GM19397 (cell line): ENCODE data around the gene KL.

ENCODE experiments used
- ATAC-seq: cut with Tn5 transposase; IDR thresholded peaks from one replicate; pipeline ENCODE4 v1.9.1; 2021; ENCODE audit warnings: mild to moderate bottlenecking, moderate library complexity; ENCODE audit not compliant: unreplicated experiment

The KL gene

DNA sequence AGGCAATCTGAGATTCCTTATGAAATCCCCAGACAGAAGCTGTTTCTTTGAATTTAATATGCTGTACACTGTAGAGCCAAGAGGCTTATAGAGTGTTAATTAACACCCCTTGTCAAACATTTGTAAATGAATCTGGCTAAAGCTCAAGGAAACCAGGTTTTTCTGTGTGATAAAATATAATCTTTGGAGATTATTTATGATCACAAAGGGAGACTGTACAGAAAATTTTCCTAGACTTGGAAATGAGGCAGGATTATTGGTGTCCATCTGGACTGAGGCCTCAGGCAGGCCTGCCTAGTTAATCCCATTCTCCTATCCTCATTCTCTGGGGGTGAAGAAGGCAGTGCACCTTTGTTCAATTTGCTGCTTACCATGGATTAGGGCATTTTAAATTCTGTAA, 17.8 kb downstream of the KL start:
- ATAC-seq, result no peak

- ATAC-seq, result no peak
Measured at GRCh38 chr13:33034882-33035520, 18.8 kb downstream of the KL start.

DNA sequence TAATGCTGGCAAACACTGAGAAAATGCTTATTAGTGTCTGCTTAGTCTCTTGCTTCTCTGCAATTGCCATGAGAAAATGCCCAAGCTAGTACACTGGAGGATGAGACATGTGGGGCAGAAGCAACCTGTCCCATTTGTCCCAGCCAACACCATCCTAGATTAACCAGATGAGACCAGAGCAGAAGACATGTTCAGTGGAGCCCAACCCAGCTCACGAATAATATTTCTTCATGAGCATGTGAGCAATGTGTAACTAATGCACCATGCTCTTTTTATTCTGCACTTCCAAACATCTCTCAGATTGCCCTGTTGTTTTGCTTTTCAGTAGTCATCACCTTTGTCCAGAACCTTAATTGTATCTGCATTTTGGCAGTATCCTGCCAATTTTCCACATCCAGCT, 21.4 kb downstream of the KL start:
- no peak for ATAC-seq

DNA sequence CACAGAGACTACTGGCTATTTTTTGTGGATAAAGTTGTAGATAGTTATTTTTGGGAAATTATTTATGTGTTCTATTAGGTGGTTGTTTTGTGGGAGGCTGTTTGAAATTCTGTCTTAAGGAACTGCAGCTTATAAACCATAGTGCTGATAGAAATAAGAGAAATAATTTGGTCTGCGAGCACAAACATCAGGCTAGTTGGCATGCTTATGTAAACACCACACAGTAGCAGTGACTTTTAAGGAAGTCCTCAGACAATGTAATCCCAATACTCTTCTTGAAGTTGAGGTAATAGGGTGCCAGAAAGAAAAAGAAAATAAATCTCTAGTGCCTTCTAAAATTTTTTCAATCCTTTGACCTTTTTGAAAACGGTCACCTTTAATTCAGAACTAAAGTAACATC, 23.9 kb downstream of the KL start:
- no peak for ATAC-seq

DNA sequence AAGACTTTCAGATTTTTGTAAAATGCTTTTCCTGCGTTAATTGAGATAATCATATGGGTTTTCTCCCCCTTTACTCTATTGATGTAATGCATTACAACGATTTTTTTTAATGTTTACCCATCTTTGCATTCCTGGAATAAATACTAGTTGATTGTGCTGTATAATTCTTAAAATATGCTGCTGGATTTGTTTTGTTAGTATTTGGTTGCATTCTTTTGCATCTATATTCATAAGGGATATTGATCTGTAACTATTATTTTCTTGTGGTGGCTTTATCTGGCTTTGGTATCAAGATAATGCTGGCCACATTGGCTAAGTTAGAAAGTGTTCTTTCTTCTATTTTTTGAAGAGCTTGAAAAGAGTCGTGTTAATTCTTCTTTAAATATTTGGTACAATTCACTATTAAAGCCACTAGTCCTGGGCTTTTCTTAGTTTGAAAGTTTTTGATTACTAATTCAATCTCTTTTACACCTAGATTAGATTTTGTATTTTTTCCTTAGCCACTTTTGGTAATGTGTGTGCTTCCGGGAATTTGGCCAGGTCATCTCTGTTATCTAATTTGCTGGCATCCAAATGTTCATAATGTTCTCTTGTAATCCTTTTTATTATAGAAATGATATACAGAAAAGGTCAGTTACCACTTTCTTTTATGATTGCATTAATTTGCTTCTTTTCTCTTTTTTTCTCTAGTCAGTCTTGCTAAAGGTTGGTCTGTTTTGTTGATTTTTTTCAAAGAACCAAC, 29.8 kb downstream of the KL start:
- no peak for ATAC-seq

DNA sequence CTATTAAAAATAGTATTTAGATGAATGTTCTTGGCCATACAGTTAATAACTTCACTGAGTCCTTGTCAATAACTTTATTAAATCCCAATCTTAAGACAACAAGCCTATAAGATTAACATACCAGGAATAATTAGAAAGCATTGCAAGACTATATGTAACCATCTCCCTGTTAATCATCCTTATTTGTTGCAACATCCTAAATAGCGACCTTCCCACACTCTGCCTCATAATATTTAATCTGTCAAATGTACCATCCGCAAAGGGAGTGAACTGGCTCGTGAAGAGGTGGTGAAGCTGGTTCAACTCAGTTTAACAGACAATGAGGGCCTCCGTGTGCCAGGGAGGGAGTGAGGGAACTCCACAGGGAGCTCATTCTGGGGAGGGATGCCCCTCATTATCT, 33.9 kb downstream of the KL start:
- no peak for ATAC-seq

DNA sequence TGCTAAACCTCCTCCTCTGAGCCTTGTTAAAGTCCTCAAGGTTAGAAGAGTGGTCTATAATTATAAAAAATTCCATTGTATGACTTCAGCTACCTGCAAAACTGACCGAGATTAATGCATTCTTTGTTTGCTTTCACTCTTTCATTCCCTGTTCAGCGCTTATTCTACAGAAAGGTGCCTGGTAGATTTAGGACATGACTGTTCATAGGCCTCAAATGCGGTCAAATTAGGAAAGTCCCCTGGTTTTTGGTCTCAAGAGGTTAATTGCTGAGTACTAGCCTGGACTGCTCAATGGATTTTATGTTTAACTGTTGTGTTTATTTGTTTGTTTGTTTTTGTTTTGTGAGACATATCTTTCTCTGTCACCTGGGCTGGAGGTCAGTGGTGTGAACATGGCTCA, 35.4 kb downstream of the KL start:
- ATAC-seq, result no peak

GRCh38 chr13:33052506-33053280, 36.5 kb downstream of the KL start:
- no peak for ATAC-seq

DNA sequence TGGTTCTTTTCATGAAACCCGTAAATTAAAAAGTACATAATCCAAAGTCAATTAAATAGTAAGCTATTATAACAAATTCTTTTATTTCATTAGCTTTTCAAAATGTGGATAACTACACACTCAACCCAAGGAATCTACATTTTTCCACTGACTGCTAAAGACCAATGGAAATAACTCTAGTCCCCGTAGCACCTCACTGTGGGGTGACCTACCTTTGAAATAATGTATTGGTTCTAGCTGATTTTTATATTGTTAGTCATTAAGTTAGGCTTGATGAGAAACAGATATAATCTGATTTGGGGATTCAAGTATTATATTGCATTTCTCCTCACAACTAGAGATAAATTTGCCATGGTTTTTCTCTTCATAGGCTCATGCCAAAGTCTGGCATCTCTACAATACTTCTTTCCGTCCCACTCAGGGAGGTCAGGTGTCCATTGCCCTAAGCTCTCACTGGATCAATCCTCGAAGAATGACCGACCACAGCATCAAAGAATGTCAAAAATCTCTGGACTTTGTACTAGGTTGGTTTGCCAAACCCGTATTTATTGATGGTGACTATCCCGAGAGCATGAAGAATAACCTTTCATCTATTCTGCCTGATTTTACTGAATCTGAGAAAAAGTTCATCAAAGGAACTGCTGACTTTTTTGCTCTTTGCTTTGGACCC, 37.3 kb downstream of the KL start:
- no peak for ATAC-seq

DNA sequence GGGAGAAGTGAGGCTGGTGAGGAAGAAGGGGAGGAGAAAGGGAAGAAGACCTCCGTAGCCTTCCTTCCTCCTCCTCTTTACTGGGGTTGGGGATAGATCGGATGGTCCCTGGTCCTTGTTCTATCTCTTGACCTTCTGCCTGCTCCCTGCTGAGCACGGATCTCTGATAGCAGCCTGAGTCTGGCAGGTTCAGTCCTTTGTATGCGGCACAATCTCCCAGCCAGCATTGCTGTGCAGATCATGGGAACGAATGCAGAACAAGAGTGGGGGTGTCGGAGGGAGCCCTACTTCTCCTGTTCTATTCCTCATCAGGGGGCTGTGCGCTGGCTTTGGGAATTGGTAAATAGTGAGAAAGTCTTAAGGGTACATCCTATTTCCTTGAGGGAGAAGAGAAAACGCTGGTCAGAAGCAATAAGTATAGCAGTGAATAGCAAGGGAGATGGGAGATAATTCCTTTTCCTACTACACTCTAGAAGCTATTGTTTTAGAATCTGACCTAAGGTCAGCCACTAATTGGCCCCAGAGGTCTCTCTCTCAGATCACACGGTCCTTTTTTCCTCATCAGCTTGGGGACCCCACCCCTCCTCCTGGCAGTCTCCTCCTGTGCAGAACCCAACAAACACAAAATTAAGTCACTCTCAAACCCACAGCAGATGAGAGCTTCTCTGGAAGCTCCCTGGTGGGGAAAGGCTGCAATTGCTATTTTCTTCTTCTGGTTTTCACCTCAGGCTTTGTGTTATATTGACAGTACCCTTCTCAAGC, 41.0 kb downstream of the KL start:
- ATAC-seq, result no peak

- ATAC-seq, result no peak
Measured at GRCh38 chr13:33058776-33059327, 42.6 kb downstream of the KL start.

GRCh38 chr13:33060815-33061214, 44.6 kb downstream of the KL start:
- ATAC-seq, result no peak

GRCh38 chr13:33066329-33066728, 50.1 kb downstream of the KL start:
- no peak for ATAC-seq

- ATAC-seq, result no peak
Measured at GRCh38 chr13:33069365-33069764, 53.1 kb downstream of the KL start.

- ATAC-seq, result no peak
Measured at GRCh38 chr13:33070713-33071112, 54.5 kb downstream of the KL start.

DNA sequence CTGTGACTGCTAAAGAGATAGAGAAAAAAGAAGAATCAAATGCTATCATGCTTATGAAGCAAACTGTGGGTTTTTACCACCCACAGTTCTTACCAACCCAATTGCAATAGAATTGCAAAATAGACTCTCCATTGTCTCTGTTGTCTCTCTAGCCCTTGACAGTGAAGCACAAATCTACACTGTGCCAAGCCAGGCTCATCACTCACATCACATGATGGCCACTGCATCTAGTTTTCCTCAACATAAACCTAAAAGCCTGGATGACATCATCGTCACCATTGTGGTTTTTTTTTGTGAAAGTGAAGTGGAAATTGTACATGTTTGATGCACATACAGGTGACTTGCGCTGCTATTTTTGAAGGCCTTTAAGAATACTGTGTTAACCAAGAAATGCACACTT, 56.1 kb downstream of the KL start:
- no peak for ATAC-seq

GRCh38 chr13:33072759-33073158, 56.5 kb downstream of the KL start:
- ATAC-seq, result no peak

- no peak for ATAC-seq
Measured at GRCh38 chr13:33073338-33073737, 57.1 kb downstream of the KL start.

DNA sequence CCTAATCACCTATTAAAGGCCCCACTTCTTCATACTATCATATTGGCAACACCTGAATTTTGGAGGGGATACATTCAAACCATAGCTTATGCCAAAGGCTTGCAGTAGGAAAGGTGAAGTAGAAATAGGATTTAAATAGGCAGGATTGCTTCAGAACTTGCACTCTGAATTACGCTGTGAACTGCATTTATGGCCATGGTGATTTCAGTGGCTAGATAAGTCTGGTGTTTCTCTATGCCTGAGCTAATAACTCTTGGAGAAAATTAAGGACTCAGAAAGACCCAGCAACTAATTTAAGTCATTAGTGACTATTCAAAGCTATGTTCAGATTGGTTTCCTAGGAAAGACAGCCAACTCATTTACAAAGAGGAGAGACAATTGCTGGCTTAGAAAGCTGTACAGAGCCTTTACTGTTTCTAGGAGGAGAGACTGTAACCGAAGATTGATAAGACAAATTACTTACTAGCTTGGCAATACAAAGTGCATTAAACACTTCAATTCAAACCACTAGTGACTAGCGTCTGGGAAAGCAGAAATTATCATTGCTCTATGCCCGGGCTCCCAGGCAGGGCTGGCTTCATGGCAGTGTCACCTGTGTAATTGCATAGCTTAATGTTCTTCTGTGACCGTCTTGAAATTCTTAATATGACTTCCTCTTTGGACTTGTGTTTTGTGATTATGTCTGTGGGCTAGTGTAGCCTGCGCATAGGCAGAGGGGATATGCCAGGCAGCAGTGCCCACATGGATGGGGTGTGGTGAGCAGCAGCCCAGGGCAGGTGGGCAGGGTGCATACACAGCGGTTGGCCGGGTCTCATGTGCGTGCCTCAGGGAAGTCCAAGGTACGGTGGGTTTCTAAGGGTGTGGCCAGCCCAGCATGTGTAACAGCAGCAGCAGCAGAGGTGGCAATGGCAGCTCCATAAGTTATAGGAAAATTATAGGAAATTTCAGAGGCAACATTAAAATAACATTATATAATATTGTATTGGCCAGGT, 60.1 kb downstream of the KL start:
- ATAC-seq, result no peak
